Memory B cell (primary cell): ENCODE data around the gene KCNH6.

Source experiments
- ATAC-seq: fragments of 150-1000 bp; cut with Tn5 transposase; 2 replicates; pipeline ENCODE4 v1.10.0; 2021; ENCODE audit warnings: low read depth, mild to moderate bottlenecking, moderate library complexity
- DNase-seq, 2 donors: peaks; one replicate each; pipeline ENCODE4 v3.0.0; 2022; ENCODE audit warnings: low spot score in 2 of 2
- H3K27ac Mint-ChIP-seq: one replicate; pipeline ENCODE4 v1.8.0; 2022; ENCODE audit warnings: mild to moderate bottlenecking, moderate library complexity, mixed read lengths
- H3K27me3 Mint-ChIP-seq: one replicate; pipeline ENCODE4 v1.8.0; 2022; ENCODE audit warnings: mixed read lengths
- H3K36me3 Mint-ChIP-seq: one replicate; pipeline ENCODE4 v1.8.0; 2022; ENCODE audit warnings: mild to moderate bottlenecking, mixed read lengths
- H3K4me1 Mint-ChIP-seq: one replicate; pipeline ENCODE4 v1.8.0; 2022; ENCODE audit warnings: mixed read lengths
- H3K4me3 Mint-ChIP-seq: one replicate; pipeline ENCODE4 v1.8.0; 2022; ENCODE audit warnings: mild to moderate bottlenecking, moderate library complexity, mixed read lengths
- H3K9me3 Mint-ChIP-seq: one replicate; pipeline ENCODE4 v1.8.0; 2022; ENCODE audit warnings: mixed read lengths

The KCNH6 gene

GRCh38 chr17:63480826-63481487 lies 42.2 kb upstream of the KCNH6 start:
- no peak for ATAC-seq
- H3K27ac Mint-ChIP-seq, result no peak overlapping the region

GRCh38 chr17:63481488-63481870 lies 41.7 kb upstream of the KCNH6 start:
- Mint-ChIP-seq H3K9me3 (no peaks in the 10 kb centered on the region), H3K27me3 (peaks cover 24% of the 10 kb centered on the region), H3K4me3 (no peak overlapping the region), H3K4me1 (peaks cover 17% of the 10 kb centered on the region), H3K27ac (no peak overlapping the region), H3K36me3 (no peaks in the 10 kb centered on the region)
- ATAC-seq, result no peak
- DNase-seq, result no peak

More at GRCh38 chr17:63480826-63481487, 42.2 kb upstream of the KCNH6 start:
- Mint-ChIP-seq H3K36me3 (no peaks in the 10 kb centered on the region), H3K4me1 (peaks cover 12% of the 10 kb centered on the region), H3K9me3 (no peaks in the 10 kb centered on the region), H3K27me3 (peaks cover 24% of the 10 kb centered on the region), H3K4me3 (no peak overlapping the region)
- DNase-seq, result no peak

GRCh38 chr17:63482509-63482908 lies 40.6 kb upstream of the KCNH6 start:
- Mint-ChIP-seq H3K4me3 (no peak overlapping the region), H3K36me3 (no peaks in the 10 kb centered on the region), H3K9me3 (no peaks in the 10 kb centered on the region), H3K27me3 (peaks cover 23% of the 10 kb centered on the region), H3K4me1 (peaks cover 20% of the 10 kb centered on the region), H3K27ac (no peak overlapping the region)
- DNase-seq (no peak), ATAC-seq (no peak)

GRCh38 chr17:63483038-63483437 lies 40.1 kb upstream of the KCNH6 start:
- H3K9me3 Mint-ChIP-seq, result no peaks in the 10 kb centered on the region
- no peak overlapping the region for H3K4me3 Mint-ChIP-seq
- no peaks in the 10 kb centered on the region for H3K36me3 Mint-ChIP-seq
- no peak overlapping the region for H3K27ac Mint-ChIP-seq
- ATAC-seq (no peak), DNase-seq (no peak)
- peaks cover 16% of the 10 kb centered on the region for H3K4me1 Mint-ChIP-seq
- H3K27me3 Mint-ChIP-seq, result peaks cover 18% of the 10 kb centered on the region

- Mint-ChIP-seq H3K9me3 (no peaks in the 10 kb centered on the region), H3K36me3 (no peaks in the 10 kb centered on the region), H3K27me3 (peaks cover 15% of the 10 kb centered on the region), H3K4me3 (no peak overlapping the region), H3K27ac (no peak overlapping the region), H3K4me1 (peaks cover 15% of the 10 kb centered on the region)
- ATAC-seq (no peak), DNase-seq (no peak)
Observed at GRCh38 chr17:63483655-63484575, 39.2 kb upstream of the KCNH6 start.

GRCh38 chr17:63486317-63487013 lies 36.7 kb upstream of the KCNH6 start:
- Mint-ChIP-seq H3K4me1 (peaks cover 16% of the 10 kb centered on the region), H3K9me3 (no peaks in the 10 kb centered on the region), H3K27ac (no peak overlapping the region), H3K4me3 (peak overlapping the region; percentile 53), H3K36me3 (no peaks in the 10 kb centered on the region), H3K27me3 (peaks cover 6% of the 10 kb centered on the region)
- ATAC-seq (peak; percentile 74), DNase-seq (no peak)

- Mint-ChIP-seq H3K27me3 (peaks cover 6% of the 10 kb centered on the region), H3K4me3 (peak overlapping the region; percentile 53), H3K36me3 (no peaks in the 10 kb centered on the region), H3K9me3 (no peaks in the 10 kb centered on the region), H3K27ac (no peak overlapping the region), H3K4me1 (peaks cover 16% of the 10 kb centered on the region)
- DNase-seq (no peak), ATAC-seq (no peak)
Observed at GRCh38 chr17:63487014-63487339, 36.2 kb upstream of the KCNH6 start.

GRCh38 chr17:63488851-63489250 lies 34.3 kb upstream of the KCNH6 start:
- Mint-ChIP-seq H3K9me3 (no peaks in the 10 kb centered on the region), H3K27ac (peak overlapping the region; percentile 23), H3K27me3 (no peaks in the 10 kb centered on the region), H3K4me3 (no peak overlapping the region), H3K36me3 (no peaks in the 10 kb centered on the region), H3K4me1 (peaks cover 16% of the 10 kb centered on the region)
- ATAC-seq (no peak), DNase-seq (no peak)

GRCh38 chr17:63489291-63489690 lies 33.9 kb upstream of the KCNH6 start:
- H3K4me3 Mint-ChIP-seq, result no peak overlapping the region
- peaks cover 16% of the 10 kb centered on the region for H3K4me1 Mint-ChIP-seq
- ATAC-seq (no peak), DNase-seq (no peak)
- H3K27ac Mint-ChIP-seq, result peak overlapping the region; percentile 23
- H3K9me3 Mint-ChIP-seq, result no peaks in the 10 kb centered on the region
- no peaks in the 10 kb centered on the region for H3K36me3 Mint-ChIP-seq
- H3K27me3 Mint-ChIP-seq, result no peaks in the 10 kb centered on the region

- no peak overlapping the region for H3K27ac Mint-ChIP-seq
- no peaks in the 10 kb centered on the region for H3K9me3 Mint-ChIP-seq
- ATAC-seq, result no peak
- H3K27me3 Mint-ChIP-seq, result no peaks in the 10 kb centered on the region
- no peaks in the 10 kb centered on the region for H3K36me3 Mint-ChIP-seq
- no peak overlapping the region for H3K4me3 Mint-ChIP-seq
- no peak for DNase-seq
- H3K4me1 Mint-ChIP-seq, result peaks cover 16% of the 10 kb centered on the region
Observed at GRCh38 chr17:63490329-63490728, 32.8 kb upstream of the KCNH6 start.

GRCh38 chr17:63490858-63491400 lies 32.2 kb upstream of the KCNH6 start:
- DNase-seq (no peak), ATAC-seq (no peak)
- no peaks in the 10 kb centered on the region for H3K9me3 Mint-ChIP-seq
- H3K4me1 Mint-ChIP-seq, result peaks cover 15% of the 10 kb centered on the region
- no peaks in the 10 kb centered on the region for H3K36me3 Mint-ChIP-seq
- H3K4me3 Mint-ChIP-seq, result no peak overlapping the region
- no peak overlapping the region for H3K27ac Mint-ChIP-seq
- H3K27me3 Mint-ChIP-seq, result no peaks in the 10 kb centered on the region

- Mint-ChIP-seq H3K4me1 (peaks cover 10% of the 10 kb centered on the region), H3K4me3 (no peak overlapping the region), H3K36me3 (no peaks in the 10 kb centered on the region), H3K9me3 (no peaks in the 10 kb centered on the region), H3K27me3 (no peaks in the 10 kb centered on the region), H3K27ac (no peak overlapping the region)
- DNase-seq, result no peak
- no peak for ATAC-seq
Observed at GRCh38 chr17:63491413-63491812, 31.7 kb upstream of the KCNH6 start.

GRCh38 chr17:63491977-63492618 lies 31.1 kb upstream of the KCNH6 start:
- no peak overlapping the region for H3K27ac Mint-ChIP-seq
- no peak overlapping the region for H3K4me3 Mint-ChIP-seq
- H3K36me3 Mint-ChIP-seq, result no peaks in the 10 kb centered on the region
- no peaks in the 10 kb centered on the region for H3K27me3 Mint-ChIP-seq
- DNase-seq (no peak), ATAC-seq (no peak)
- peaks cover 6% of the 10 kb centered on the region for H3K4me1 Mint-ChIP-seq
- H3K9me3 Mint-ChIP-seq, result no peaks in the 10 kb centered on the region

GRCh38 chr17:63492940-63493339 lies 30.2 kb upstream of the KCNH6 start:
- H3K4me1 Mint-ChIP-seq, result peaks cover 6% of the 10 kb centered on the region
- DNase-seq, result no peak
- no peaks in the 10 kb centered on the region for H3K9me3 Mint-ChIP-seq
- H3K27me3 Mint-ChIP-seq, result no peaks in the 10 kb centered on the region
- ATAC-seq, result no peak
- no peak overlapping the region for H3K4me3 Mint-ChIP-seq
- no peaks in the 10 kb centered on the region for H3K36me3 Mint-ChIP-seq
- H3K27ac Mint-ChIP-seq, result no peak overlapping the region
